T-helper 17 cell (primary cell): ENCODE results near the gene ADAM22. TPM values are rescaled to one million over a fixed set of nuclear protein-coding genes. Genes with fewer than 3 reads are reported as not detected.

Source experiments
- ATAC-seq: fragments of 150-1000 bp; cut with Tn5 transposase; 2 replicates; pipeline ENCODE4 v1.10.0; 2021; ENCODE audit warnings: mild to moderate bottlenecking, moderate library complexity
- DNase-seq, 3 donors: peaks; one replicate each; pipeline versions ENCODE4 v3.0.0 to v3.0.0-alpha.2; 2020 to 2021
- H3K9me3 ChIP-seq: one replicate; pipeline ENCODE4 v1.7.0; 2013; ENCODE audit warnings: low read length, mild to moderate bottlenecking; ENCODE audit not compliant: control insufficient read depth, poor library complexity, severe bottlenecking
- H3K27ac Mint-ChIP-seq: one replicate; pipeline ENCODE4 v1.8.0; 2022; ENCODE audit warnings: mild to moderate bottlenecking, moderate library complexity, mixed read lengths
- H3K27me3 Mint-ChIP-seq: one replicate; pipeline ENCODE4 v1.8.0; 2022; ENCODE audit warnings: mixed read lengths
- H3K36me3 Mint-ChIP-seq: one replicate; pipeline ENCODE4 v1.8.0; 2022; ENCODE audit warnings: low read depth, mixed read lengths
- H3K4me1 Mint-ChIP-seq: one replicate; pipeline ENCODE4 v1.8.0; 2022; ENCODE audit warnings: mild to moderate bottlenecking, mixed read lengths
- H3K4me3 Mint-ChIP-seq: one replicate; pipeline ENCODE4 v1.8.0; 2022; ENCODE audit warnings: mild to moderate bottlenecking, moderate library complexity, mixed read lengths
- total RNA-seq, 4 donors: library from RNA in 2 of 4; stranded (reverse) in 2 of 4; gene quantifications; one replicate each; pipeline ENCODE4 v1.2.3 and lab custom pipeline; 2022 to 2026

The ADAM22 gene
- total RNA-seq, 2 donors from 2014 or later: 2.0 to 3.0 TPM

GRCh38 chr7:88229302-88229995 is 295.4 kb downstream of the ADAM22 start:
- H3K4me1 Mint-ChIP-seq: peaks cover 3% of the 10 kb centered on the region
- DNase-seq (no peak), ATAC-seq (no peak)
- no peaks in the 10 kb centered on the region for H3K36me3 Mint-ChIP-seq
- no peak overlapping the region for H3K27ac Mint-ChIP-seq
- H3K4me3 Mint-ChIP-seq: no peak overlapping the region
- H3K27me3 Mint-ChIP-seq: peaks cover 18% of the 10 kb centered on the region
- no peaks in the 10 kb centered on the region for H3K9me3 ChIP-seq

GRCh38 chr7:88230646-88231045 is 296.6 kb downstream of the ADAM22 start:
- Mint-ChIP-seq H3K27me3 (peaks cover 24% of the 10 kb centered on the region), H3K4me3 (no peak overlapping the region), H3K36me3 (no peaks in the 10 kb centered on the region), H3K27ac (no peak overlapping the region), H3K4me1 (peaks cover 3% of the 10 kb centered on the region)
- H3K9me3 ChIP-seq: no peaks in the 10 kb centered on the region
- ATAC-seq (no peak), DNase-seq (no peak)

DNA sequence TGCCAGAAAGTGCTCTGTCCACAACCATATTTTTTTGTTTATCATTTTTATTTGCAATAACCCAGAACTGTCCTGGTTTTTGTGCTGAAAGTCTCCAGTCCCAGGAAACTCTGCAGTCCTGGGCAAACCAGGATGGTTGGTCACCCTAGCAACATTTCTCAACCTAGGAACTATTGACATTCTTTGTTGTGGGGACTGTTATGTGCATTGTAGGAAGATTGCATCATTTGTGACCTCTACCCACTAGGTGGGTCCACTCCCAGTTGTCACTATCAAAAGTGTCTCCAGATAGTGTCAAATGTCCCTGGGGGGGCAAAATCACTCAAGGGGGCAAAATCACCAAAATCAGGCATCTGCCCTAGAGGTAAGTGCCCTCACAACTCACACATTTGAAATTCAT is 299.8 kb downstream of the ADAM22 start:
- H3K4me1 Mint-ChIP-seq: peaks cover 6% of the 10 kb centered on the region
- no peaks in the 10 kb centered on the region for H3K9me3 ChIP-seq
- no peak overlapping the region for H3K4me3 Mint-ChIP-seq
- DNase-seq (no peak), ATAC-seq (no peak)
- peaks cover 28% of the 10 kb centered on the region for H3K27me3 Mint-ChIP-seq
- peaks cover 2% of the 10 kb centered on the region for H3K36me3 Mint-ChIP-seq
- H3K27ac Mint-ChIP-seq: no peak overlapping the region

DNA sequence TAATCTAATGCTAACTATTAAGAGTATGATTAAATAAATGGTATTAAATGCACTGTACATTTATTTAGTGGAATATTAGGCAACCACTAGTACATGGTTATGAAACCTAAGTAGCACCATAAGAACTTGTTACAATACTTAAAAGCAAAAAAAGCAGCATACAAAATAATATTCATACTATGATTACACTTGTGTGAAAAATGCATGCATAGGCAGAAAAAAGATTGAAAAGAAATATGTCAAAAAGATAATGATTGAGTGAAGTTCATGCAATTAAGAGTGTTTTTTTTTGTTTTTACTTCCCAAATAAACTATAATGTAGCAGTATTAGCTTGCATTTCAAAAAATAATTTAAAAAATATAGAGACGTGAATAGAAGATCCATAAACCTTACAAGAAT is 305.8 kb downstream of the ADAM22 start:
- H3K9me3 ChIP-seq: no peaks in the 10 kb centered on the region
- Mint-ChIP-seq H3K4me3 (no peak overlapping the region), H3K4me1 (peaks cover 3% of the 10 kb centered on the region), H3K27me3 (peaks cover 16% of the 10 kb centered on the region), H3K27ac (no peak overlapping the region), H3K36me3 (peaks cover 2% of the 10 kb centered on the region)
- ATAC-seq (no peak), DNase-seq (no peak)

GRCh38 chr7:88243345-88243909 is 309.4 kb downstream of the ADAM22 start:
- ATAC-seq: peak; percentile 52
- H3K9me3 ChIP-seq: no peaks in the 10 kb centered on the region
- Mint-ChIP-seq H3K36me3 (no peaks in the 10 kb centered on the region), H3K4me3 (no peak overlapping the region), H3K27ac (no peak overlapping the region), H3K4me1 (peaks cover 2% of the 10 kb centered on the region), H3K27me3 (peaks cover 13% of the 10 kb centered on the region)
- DNase-seq: no peak

GRCh38 chr7:88244258-88244657 is 310.2 kb downstream of the ADAM22 start:
- no peaks in the 10 kb centered on the region for H3K9me3 ChIP-seq
- H3K27me3 Mint-ChIP-seq: peaks cover 13% of the 10 kb centered on the region
- H3K4me1 Mint-ChIP-seq: peaks cover 2% of the 10 kb centered on the region
- H3K27ac Mint-ChIP-seq: no peak overlapping the region
- DNase-seq (no peak), ATAC-seq (no peak)
- no peak overlapping the region for H3K4me3 Mint-ChIP-seq
- H3K36me3 Mint-ChIP-seq: no peaks in the 10 kb centered on the region

Other genes starting within 250 kb of the ADAM22 start
- 10 to 100 TPM; 13.8 to 20.2 TPM for gene SLC25A40, start 57.9 kb upstream of the ADAM22 start, total RNA-seq
- 10 to 100 TPM; 40.8 to 56.7 TPM for gene DBF4, start 57.8 kb upstream of the ADAM22 start, total RNA-seq